A549 (cell line): ENCODE measurements around the gene ACTR3C.

ENCODE experiments used
- CEBPB ChIP-seq, 2 experiments: fragments of >200 bp in 1 of 2; sonication (Bioruptor Twin) in 1 of 2; formaldehyde crosslinking in 1 of 2; IDR thresholded peaks; 2 replicates each; pipeline ENCODE4 v1.6.1; 2012 to 2016
- CHD4 ChIP-seq: fragments of 200-600 bp; sonication (generic); IDR thresholded peaks from 2 replicates; pipeline ENCODE4 v1.6.1; 2016; ENCODE audit warnings: antibody characterized with exemption, mild to moderate bottlenecking, borderline replicate concordance
- CTCF ChIP-seq: fragments of >200 bp; sonication (Bioruptor Twin); formaldehyde crosslinking; IDR thresholded peaks from 3 replicates; pipeline ENCODE4 v1.5.1; 2016
- E2F6 ChIP-seq: IDR thresholded peaks from 2 replicates; pipeline ENCODE4 v1.6.1; 2012; ENCODE audit warnings: low read depth, borderline replicate concordance
- ELK1 ChIP-seq: fragments of 150-350 bp; IDR thresholded peaks from 2 replicates; pipeline ENCODE4 v1.6.1; 2014; ENCODE audit warnings: low read depth, mild to moderate bottlenecking, low read length
- HOXB5 ChIP-seq: fragments of 250-450 bp; sonication (Bioruptor Pico); IDR thresholded peaks from 2 replicates; pipeline ENCODE4 v1.5.0; 2020; ENCODE audit warnings: mild to moderate bottlenecking, moderate library complexity
- KDM1A ChIP-seq: fragments of 200-600 bp; sonication (generic); IDR thresholded peaks from 2 replicates; pipeline ENCODE4 v1.6.1; 2016; ENCODE audit warnings: low read depth, mild to moderate bottlenecking
- KDM5A ChIP-seq: fragments of 200-600 bp; sonication (generic); IDR thresholded peaks from 2 replicates; pipeline ENCODE4 v1.6.1; 2016; ENCODE audit warnings: antibody characterized with exemption, mild to moderate bottlenecking
- MYC ChIP-seq: IDR thresholded peaks from 2 replicates; pipeline ENCODE4 v1.6.1; 2012; ENCODE audit warnings: mild to moderate bottlenecking, inconsistent platforms, low read length, improper control_type of control experiment, borderline replicate concordance
- NR3C1 ChIP-seq: fragments of >200 bp; sonication (Bioruptor Twin); formaldehyde crosslinking; IDR thresholded peaks from 3 replicates; pipeline ENCODE4 v1.6.1; 2017
- POLR2A ChIP-seq: IDR thresholded peaks from 2 replicates; pipeline ENCODE4 v1.6.1; 2012; ENCODE audit warnings: mild to moderate bottlenecking, low read length
- REST ChIP-seq: fragments of 200-600 bp; sonication (generic); IDR thresholded peaks from 2 replicates; pipeline ENCODE4 v1.6.1; 2016; ENCODE audit warnings: antibody characterized with exemption, mild to moderate bottlenecking, moderate library complexity
- RFX5 ChIP-seq: fragments of 450-650 bp; IDR thresholded peaks from 2 replicates; pipeline ENCODE4 v1.7.1; 2014; ENCODE audit warnings: antibody characterized with exemption, mild to moderate bottlenecking, moderate library complexity
- ZC3H11A ChIP-seq: fragments of 450-650 bp; IDR thresholded peaks from 2 replicates; pipeline ENCODE4 v1.6.1; 2014; ENCODE audit warnings: antibody characterized with exemption, mild to moderate bottlenecking

GRCh38 chr7:150371996-150372270 lies 48.6 kb upstream of the ACTR3C start:
- TF ChIP-seq CTCF (no peak), POLR2A (no peak), MYC (no peak), KDM5A (no peak), ZC3H11A (no peak), E2F6 (no peak), CHD4 (no peak), RFX5 (no peak), CEBPB (IDR thresholded peaks at IDR 0.05) (no peak), REST (no peak), NR3C1 (no peak), KDM1A (no peak), HOXB5 (CRISPR knock-in tag) (no peak), ELK1 (no peak)
